GM10266 (cell line): ENCODE results near the gene GSG1L2.

Experiments
- DNase-seq: peaks from one replicate; pipeline ENCODE4 v3.0.0; 2012; ENCODE audit errors: extremely low spot score
- TF ChIP-seq, protein P1 (sequence below): IDR thresholded peaks from 2 replicates; pipeline ENCODE4 v1.5.1; 2012; ENCODE audit warnings: mild to moderate bottlenecking, low read depth; ENCODE audit not compliant: control insufficient read depth, insufficient read depth; ENCODE audit errors: missing control alignments

Gene GSG1L2

DNA sequence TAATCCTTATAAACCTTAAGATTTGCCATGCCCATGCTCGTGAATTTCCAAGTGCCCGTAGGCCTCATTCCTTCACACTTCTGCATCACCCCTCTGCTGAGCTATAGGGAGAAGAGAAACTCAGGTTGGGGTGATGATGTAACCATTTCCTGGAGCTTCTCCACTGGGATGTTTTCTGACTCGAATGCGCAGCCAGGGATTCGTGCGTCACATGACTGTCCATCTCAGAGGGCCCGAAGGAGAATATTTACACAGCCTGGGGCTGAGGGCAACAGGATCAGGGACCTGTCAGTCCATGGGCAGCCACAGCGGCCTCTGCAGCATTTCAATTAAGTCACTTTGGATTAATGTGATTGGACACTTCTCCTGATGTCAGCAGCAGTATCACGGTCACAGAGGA lies 8.7 kb downstream of the GSG1L2 start:
- TF ChIP-seq, protein P1, sequence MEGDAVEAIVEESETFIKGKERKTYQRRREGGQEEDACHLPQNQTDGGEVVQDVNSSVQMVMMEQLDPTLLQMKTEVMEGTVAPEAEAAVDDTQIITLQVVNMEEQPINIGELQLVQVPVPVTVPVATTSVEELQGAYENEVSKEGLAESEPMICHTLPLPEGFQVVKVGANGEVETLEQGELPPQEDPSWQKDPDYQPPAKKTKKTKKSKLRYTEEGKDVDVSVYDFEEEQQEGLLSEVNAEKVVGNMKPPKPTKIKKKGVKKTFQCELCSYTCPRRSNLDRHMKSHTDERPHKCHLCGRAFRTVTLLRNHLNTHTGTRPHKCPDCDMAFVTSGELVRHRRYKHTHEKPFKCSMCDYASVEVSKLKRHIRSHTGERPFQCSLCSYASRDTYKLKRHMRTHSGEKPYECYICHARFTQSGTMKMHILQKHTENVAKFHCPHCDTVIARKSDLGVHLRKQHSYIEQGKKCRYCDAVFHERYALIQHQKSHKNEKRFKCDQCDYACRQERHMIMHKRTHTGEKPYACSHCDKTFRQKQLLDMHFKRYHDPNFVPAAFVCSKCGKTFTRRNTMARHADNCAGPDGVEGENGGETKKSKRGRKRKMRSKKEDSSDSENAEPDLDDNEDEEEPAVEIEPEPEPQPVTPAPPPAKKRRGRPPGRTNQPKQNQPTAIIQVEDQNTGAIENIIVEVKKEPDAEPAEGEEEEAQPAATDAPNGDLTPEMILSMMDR, result no peak
- no peak for DNase-seq

DNA sequence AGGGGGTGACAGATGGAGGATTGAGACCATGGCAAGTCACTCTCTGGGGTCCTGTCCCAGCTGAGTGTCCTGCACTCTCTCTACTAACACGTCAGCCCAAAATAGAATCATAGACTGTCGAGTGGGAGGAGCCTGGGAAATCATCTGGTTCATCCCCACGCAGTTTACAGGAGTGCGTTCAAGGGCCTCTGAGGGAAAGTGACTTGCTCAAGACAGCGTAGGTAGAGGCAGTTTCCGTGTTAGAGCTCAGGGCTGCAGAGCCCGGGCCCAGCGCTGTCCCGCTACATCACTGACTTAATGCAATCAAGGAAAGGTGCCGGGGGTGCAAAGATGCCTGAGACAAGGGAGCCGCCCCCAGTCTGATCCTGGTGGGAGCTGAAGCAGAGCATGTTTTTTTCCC lies 10.3 kb downstream of the GSG1L2 start:
- TF ChIP-seq, protein P1, result no peak
- no peak for DNase-seq

DNA sequence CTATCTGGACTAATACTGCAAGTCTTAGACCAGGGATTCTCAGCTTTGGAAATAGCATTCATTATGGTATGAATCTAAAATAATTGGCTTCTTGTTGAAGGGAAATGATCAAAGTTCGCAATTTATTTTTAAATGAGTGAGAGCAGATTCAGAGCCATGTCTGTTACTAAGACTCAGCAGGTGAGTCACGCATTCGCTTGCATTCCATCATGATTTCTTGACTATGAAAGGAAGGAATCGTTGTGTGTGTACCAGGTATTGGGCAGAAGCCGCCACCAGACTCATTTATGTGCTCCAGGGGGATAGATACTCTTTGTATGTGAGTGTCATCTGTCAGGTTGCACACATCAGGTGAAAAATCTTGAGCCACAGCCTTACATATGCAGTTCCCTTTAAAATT lies 10.8 kb downstream of the GSG1L2 start:
- DNase-seq, result no peak
- TF ChIP-seq, protein P1, result no peak

DNA sequence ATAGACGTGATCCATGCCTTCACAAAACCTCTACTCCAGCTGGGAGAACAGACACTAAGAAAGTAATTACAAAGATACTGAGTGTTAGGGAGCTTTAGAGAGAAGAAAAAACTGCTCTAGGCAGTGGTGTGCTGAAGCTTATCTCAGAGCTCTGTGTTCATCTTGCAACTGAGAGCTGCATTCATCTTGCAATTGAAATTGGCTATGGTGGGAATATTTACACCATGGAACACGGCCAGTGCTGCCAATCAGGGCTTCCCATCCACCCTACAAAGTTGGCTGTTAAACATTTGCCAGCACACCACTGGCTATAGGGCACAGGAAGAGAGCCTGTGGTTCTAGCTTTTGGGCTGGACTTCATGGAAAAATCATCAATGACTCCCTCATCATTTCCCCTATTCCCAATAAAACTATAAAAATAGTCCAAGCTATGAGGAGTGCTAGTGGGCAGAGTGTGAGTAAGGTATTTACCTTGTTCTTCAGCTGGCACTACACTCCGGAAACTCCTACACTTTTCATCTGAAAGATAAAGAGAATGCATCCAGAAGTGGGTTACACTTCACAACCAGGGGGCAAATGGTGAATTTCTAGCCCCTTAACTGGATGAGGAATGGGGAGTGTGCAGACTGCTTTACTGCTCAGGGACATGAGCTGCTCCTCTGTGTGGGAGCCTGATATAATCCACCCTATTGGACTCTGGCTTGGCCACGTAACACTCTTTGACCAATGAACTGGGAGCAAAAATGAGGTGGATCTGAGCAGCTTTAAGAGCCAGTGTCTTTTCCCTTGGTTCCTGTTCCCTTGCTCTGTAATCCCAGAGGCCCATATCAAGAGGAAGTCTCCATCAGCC lies 11.6 kb downstream of the GSG1L2 start:
- DNase-seq, result no peak
- TF ChIP-seq, protein P1, result no peak

DNA sequence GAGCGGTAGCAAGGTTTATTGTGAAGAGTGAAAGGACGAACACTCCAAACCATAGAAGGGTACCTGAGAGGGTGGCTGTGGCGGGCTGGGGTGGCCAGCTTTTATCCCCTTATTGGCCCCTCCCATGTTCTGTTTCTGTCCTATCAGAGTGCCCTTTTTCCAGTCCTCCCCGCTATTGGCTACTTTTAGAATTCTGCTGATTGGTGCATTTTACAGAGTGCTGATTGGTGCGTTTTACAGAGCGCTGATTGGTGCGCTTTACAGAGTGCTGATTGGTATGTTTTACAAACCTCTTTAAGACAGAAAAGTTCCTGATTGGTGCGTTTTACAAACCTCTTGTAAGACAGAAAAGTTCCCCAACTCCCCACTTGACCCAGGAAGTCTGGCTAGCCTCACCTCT lies 12.5 kb downstream of the GSG1L2 start:
- TF ChIP-seq, protein P1, result no peak
- no peak for DNase-seq

DNA sequence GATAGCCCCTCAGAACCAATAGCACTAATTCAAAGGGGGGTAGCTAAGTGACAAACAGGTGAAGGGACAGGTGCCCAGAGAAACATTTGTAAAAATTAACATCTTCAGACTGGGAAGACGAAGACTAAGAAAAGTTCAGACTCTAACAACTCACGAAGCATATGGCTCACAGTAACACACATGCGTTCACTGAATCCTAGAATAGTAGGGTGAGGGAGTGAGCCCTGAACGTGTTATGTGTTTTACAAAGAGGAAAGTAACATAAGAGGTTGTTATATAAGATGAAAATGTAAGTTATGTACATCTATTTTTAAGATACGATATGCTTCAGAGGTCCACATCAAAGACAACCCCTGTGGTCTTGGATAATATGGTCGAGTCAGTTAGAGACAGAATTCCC lies 15.2 kb downstream of the GSG1L2 start:
- TF ChIP-seq, protein P1, result no peak
- no peak for DNase-seq

DNA sequence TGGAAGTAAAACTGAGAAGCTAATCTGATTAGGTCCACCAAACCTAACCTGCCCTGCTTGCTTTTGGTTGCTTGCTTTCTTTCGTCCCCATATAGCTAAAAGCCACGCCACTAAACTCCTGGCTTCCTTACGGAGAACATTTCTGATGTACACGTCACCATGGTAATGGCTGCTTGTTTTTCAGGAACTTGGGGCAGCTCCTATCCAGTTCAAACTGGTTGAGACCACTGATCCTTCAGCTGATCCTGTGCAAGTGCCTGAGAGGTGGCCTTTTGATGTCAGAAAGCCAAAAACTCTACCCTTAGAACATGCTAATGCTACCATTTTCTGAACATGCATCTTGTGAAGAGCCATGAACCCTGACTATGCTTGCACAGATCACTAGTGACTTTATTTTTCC lies 16.1 kb downstream of the GSG1L2 start:
- DNase-seq, result no peak
- TF ChIP-seq, protein P1, result no peak
